ENCODE measurements around the gene POR. TPM values are rescaled to one million over a fixed set of nuclear protein-coding genes. Genes with fewer than 3 reads are reported as not detected.
A peak's percentile ranks its signal among the peaks of the same experiment; 100 is the strongest.

The POR gene
- total RNA-seq, 1 experiment from 2014 or later = 205 TPM

GRCh38 chr7:75989500-75990388, 74.8 kb downstream of the POR start:
- POLR2A ChIA-PET (ENCODE audit: unreplicated experiment) = no interaction called here
- no peaks in the 10 kb centered on the region for H3K36me3 ChIP-seq (ENCODE audit: low read depth)
- no peak overlapping the region for H3K27ac ChIP-seq
- peaks cover 28% of the 10 kb centered on the region for H3K4me1 ChIP-seq (replicated peaks; ENCODE audit: insufficient read depth)
- H4K20me1 ChIP-seq (ENCODE audit: insufficient read depth) = no peaks in the 10 kb centered on the region
- H3K9me2 ChIP-seq (ENCODE audit: insufficient read depth) = no peaks in the 10 kb centered on the region
- intact Hi-C loops (cut with micrococcal nuclease; ENCODE audit: unreplicated experiment) = loop anchor here (5.0 kb wide), 3 partner anchors 58 to 122 kb away; partner anchors contain the start of genes MDH2 and STYXL1
- no peak for DNase-seq
- H3K4me3 ChIP-seq = no peak overlapping the region
- CTCF ChIA-PET = no interaction called here
- H3K4me2 ChIP-seq = no peak overlapping the region
- no peak for TF ChIP-seq EZH2 (IDR thresholded peaks at IDR 0.05; ENCODE audit: low read depth)
- TF ChIP-seq CTCF (conservative IDR thresholded peaks at IDR 0.05) = no peak
- no peaks in the 10 kb centered on the region for H3K27me3 ChIP-seq (ENCODE audit: insufficient read depth, low read depth)
- H3F3A ChIP-seq (ENCODE audit: insufficient read depth, low read depth) = peaks cover under 1% of the 10 kb centered on the region; the same call in 1 of the 2 replicates
- no peak overlapping the region for H2AFZ ChIP-seq
- no TSS peak for BruUV-seq (replicated peaks)
- H3K79me2 ChIP-seq (ENCODE audit: low read depth) = 0 out of 2 replicates have a peak, but pooled peaks cover 6% of the 10 kb centered on the region
- H3K9me3 ChIP-seq (ENCODE audit: insufficient read depth, low read depth) = no peaks in the 10 kb centered on the region

- H3K4me1 ChIP-seq (replicated peaks; ENCODE audit: insufficient read depth) = peaks cover 28% of the 10 kb centered on the region
- TF ChIP-seq EZH2 (IDR thresholded peaks at IDR 0.05; ENCODE audit: low read depth) (no peak), CTCF (conservative IDR thresholded peaks at IDR 0.05) (no peak)
- intact Hi-C loops (cut with micrococcal nuclease; ENCODE audit: unreplicated experiment) = loop anchor here (2.0 to 5.0 kb wide), 4 partner anchors 56 to 124 kb away; partner anchors contain the start of genes MDH2, POR and STYXL1
- 0 out of 2 replicates have a peak overlapping the region, but pooled peaks have one; percentile 27 for H3K4me2 ChIP-seq
- no peaks in the 10 kb centered on the region for H3K9me3 ChIP-seq (ENCODE audit: insufficient read depth, low read depth)
- H3K27ac ChIP-seq = no peak overlapping the region
- no peak overlapping the region for H2AFZ ChIP-seq
- DNase-seq = no peak
- H3K4me3 ChIP-seq = no peak overlapping the region
- no peaks in the 10 kb centered on the region for H4K20me1 ChIP-seq (ENCODE audit: insufficient read depth)
- H3K79me2 ChIP-seq (ENCODE audit: low read depth) = 0 out of 2 replicates have a peak, but pooled peaks cover 6% of the 10 kb centered on the region
- H3K36me3 ChIP-seq (ENCODE audit: low read depth) = no peaks in the 10 kb centered on the region
- CTCF ChIA-PET = interaction anchor here (0.7 kb wide), 1 partner anchor 102 kb away, joined by 3 read pairs; no protein-coding TSS in a partner anchor
- peaks cover 3% of the 10 kb centered on the region; the same call in 1 of the 2 replicates for H3F3A ChIP-seq (ENCODE audit: insufficient read depth, low read depth)
- no TSS peak for BruUV-seq (replicated peaks)
- POLR2A ChIA-PET (ENCODE audit: unreplicated experiment) = interaction anchor here (0.7 kb wide), 1 partner anchor 89 kb away, joined by 5 read pairs; no protein-coding TSS in a partner anchor
- H3K27me3 ChIP-seq (ENCODE audit: insufficient read depth, low read depth) = no peaks in the 10 kb centered on the region
- H3K9me2 ChIP-seq (ENCODE audit: insufficient read depth) = no peaks in the 10 kb centered on the region
Observed at GRCh38 chr7:75991531-75992082, 76.7 kb downstream of the POR start.

GRCh38 chr7:75992083-75992755, 77.3 kb downstream of the POR start:
- no peak overlapping the region for H3K4me2 ChIP-seq
- H3K36me3 ChIP-seq (ENCODE audit: low read depth) = no peaks in the 10 kb centered on the region
- TF ChIP-seq EZH2 (IDR thresholded peaks at IDR 0.05; ENCODE audit: low read depth) = no peak
- no peak for TF ChIP-seq CTCF (conservative IDR thresholded peaks at IDR 0.05)
- BruUV-seq (replicated peaks) = no TSS peak
- intact Hi-C loops (cut with micrococcal nuclease; ENCODE audit: unreplicated experiment) = loop anchor here (2.0 to 5.0 kb wide), 4 partner anchors 55 to 125 kb away; partner anchors contain the start of genes MDH2, POR and STYXL1
- H4K20me1 ChIP-seq (ENCODE audit: insufficient read depth) = no peaks in the 10 kb centered on the region
- no peak overlapping the region for H3K4me3 ChIP-seq
- H3K9me2 ChIP-seq (ENCODE audit: insufficient read depth) = no peaks in the 10 kb centered on the region
- no peak overlapping the region for H2AFZ ChIP-seq
- H3K9me3 ChIP-seq (ENCODE audit: insufficient read depth, low read depth) = no peaks in the 10 kb centered on the region
- peaks cover 3% of the 10 kb centered on the region; the same call in 1 of the 2 replicates for H3F3A ChIP-seq (ENCODE audit: insufficient read depth, low read depth)
- H3K4me1 ChIP-seq (replicated peaks; ENCODE audit: insufficient read depth) = peaks cover 28% of the 10 kb centered on the region
- CTCF ChIA-PET = no interaction called here
- H3K79me2 ChIP-seq (ENCODE audit: low read depth) = 0 out of 2 replicates have a peak, but pooled peaks cover 6% of the 10 kb centered on the region
- no peaks in the 10 kb centered on the region for H3K27me3 ChIP-seq (ENCODE audit: insufficient read depth, low read depth)
- DNase-seq = no peak
- H3K27ac ChIP-seq = no peak overlapping the region
- POLR2A ChIA-PET (ENCODE audit: unreplicated experiment) = no interaction called here

Measured in PC-9 (cell line).